Loucy (cell line): Measurements from ENCODE around the gene THBD.

Experiments
- H2AFZ ChIP-seq: fragments of 200-600 bp; sonication (generic); 2 replicates; pipeline ENCODE4 v1.6.0; 2016; ENCODE audit warnings: antibody characterized with exemption, mild to moderate bottlenecking, low read length, moderate library complexity
- H3F3A ChIP-seq: fragments of 200-600 bp; 2 replicates; pipeline ENCODE4 v1.6.0; 2016; ENCODE audit warnings: antibody characterized with exemption, low read depth, mild to moderate bottlenecking
- H3K27me3 ChIP-seq: fragments of 200-600 bp; sonication (generic); 2 replicates; pipeline ENCODE4 v1.6.1; 2014; ENCODE audit warnings: low read length, mild to moderate bottlenecking; ENCODE audit not compliant: insufficient read depth, poor library complexity, severe bottlenecking
- H3K36me3 ChIP-seq: fragments of 200-600 bp; sonication (generic); 2 replicates; pipeline ENCODE4 v1.6.1; 2016; ENCODE audit warnings: low read length; ENCODE audit not compliant: insufficient read depth
- H3K4me1 ChIP-seq: fragments of 200-600 bp; sonication (generic); 2 replicates; pipeline ENCODE4 v1.5.1; 2014; ENCODE audit warnings: low read length, mild to moderate bottlenecking; ENCODE audit not compliant: insufficient read depth, poor library complexity, severe bottlenecking
- H3K4me2 ChIP-seq: fragments of 200-600 bp; sonication (generic); 2 replicates; pipeline ENCODE4 v1.6.0; 2014; ENCODE audit warnings: antibody characterized with exemption, low read length, low read depth, mild to moderate bottlenecking; ENCODE audit not compliant: poor library complexity, severe bottlenecking
- H3K4me3 ChIP-seq: fragments of 200-600 bp; sonication (generic); 2 replicates; pipeline ENCODE4 v1.5.1; 2014; ENCODE audit warnings: low read length, mild to moderate bottlenecking, mixed read lengths; ENCODE audit not compliant: poor library complexity, severe bottlenecking
- H3K79me2 ChIP-seq: fragments of 200-600 bp; sonication (generic); 2 replicates; pipeline ENCODE4 v1.6.1; 2014; ENCODE audit warnings: low read length; ENCODE audit not compliant: insufficient read depth
- H3K9ac ChIP-seq: fragments of 200-600 bp; sonication (generic); 2 replicates; pipeline ENCODE4 v1.6.0; 2014; ENCODE audit warnings: mild to moderate bottlenecking, low read depth, low read length, moderate library complexity; ENCODE audit not compliant: poor library complexity, severe bottlenecking
- H3K9me2 ChIP-seq: fragments of 200-600 bp; sonication (generic); replicated peaks from 2 replicates; pipeline ENCODE4 v1.6.1; 2016; ENCODE audit warnings: low read depth, low read length, mixed read lengths
- H3K9me3 ChIP-seq: fragments of 200-600 bp; sonication (generic); 2 replicates; pipeline ENCODE4 v1.6.1; 2014; ENCODE audit warnings: mild to moderate bottlenecking, antibody characterized with exemption, low read length, low read depth; ENCODE audit not compliant: insufficient read depth
- H4K20me1 ChIP-seq: fragments of 200-600 bp; sonication (generic); 2 replicates; pipeline ENCODE4 v1.6.0; 2014; ENCODE audit warnings: antibody characterized with exemption, low read length, mild to moderate bottlenecking; ENCODE audit not compliant: insufficient read depth, poor library complexity, severe bottlenecking
- EZH2phosphoT487 ChIP-seq: fragments of 200-600 bp; IDR thresholded peaks from 2 replicates; pipeline ENCODE4 v1.6.1; 2018; ENCODE audit warnings: antibody characterized with exemption, mild to moderate bottlenecking, moderate library complexity, borderline replicate concordance
- TF ChIP-seq, protein P1 (sequence below): fragments of 200-600 bp; sonication (generic); conservative IDR thresholded peaks from 2 replicates; pipeline ENCODE4 v1.5.1; 2014; ENCODE audit warnings: mild to moderate bottlenecking, antibody characterized with exemption, low read length

The THBD gene

GRCh38 chr20:22998476-22998875, 51.0 kb downstream of the THBD start:
- TF ChIP-seq EZH2phosphoT487: no peak
- TF ChIP-seq, protein P1, sequence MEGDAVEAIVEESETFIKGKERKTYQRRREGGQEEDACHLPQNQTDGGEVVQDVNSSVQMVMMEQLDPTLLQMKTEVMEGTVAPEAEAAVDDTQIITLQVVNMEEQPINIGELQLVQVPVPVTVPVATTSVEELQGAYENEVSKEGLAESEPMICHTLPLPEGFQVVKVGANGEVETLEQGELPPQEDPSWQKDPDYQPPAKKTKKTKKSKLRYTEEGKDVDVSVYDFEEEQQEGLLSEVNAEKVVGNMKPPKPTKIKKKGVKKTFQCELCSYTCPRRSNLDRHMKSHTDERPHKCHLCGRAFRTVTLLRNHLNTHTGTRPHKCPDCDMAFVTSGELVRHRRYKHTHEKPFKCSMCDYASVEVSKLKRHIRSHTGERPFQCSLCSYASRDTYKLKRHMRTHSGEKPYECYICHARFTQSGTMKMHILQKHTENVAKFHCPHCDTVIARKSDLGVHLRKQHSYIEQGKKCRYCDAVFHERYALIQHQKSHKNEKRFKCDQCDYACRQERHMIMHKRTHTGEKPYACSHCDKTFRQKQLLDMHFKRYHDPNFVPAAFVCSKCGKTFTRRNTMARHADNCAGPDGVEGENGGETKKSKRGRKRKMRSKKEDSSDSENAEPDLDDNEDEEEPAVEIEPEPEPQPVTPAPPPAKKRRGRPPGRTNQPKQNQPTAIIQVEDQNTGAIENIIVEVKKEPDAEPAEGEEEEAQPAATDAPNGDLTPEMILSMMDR: no peak
- Histone ChIP-seq H3K9me2 (no peaks in the 10 kb centered on the region), H3K36me3 (no peaks in the 10 kb centered on the region), H3F3A (no peaks in the 10 kb centered on the region), H3K79me2 (no peaks in the 10 kb centered on the region), H3K4me2 (no peak overlapping the region), H4K20me1 (no peaks in the 10 kb centered on the region), H3K4me1 (no peaks in the 10 kb centered on the region), H3K9ac (no peak overlapping the region), H3K4me3 (no peak overlapping the region), H3K27me3 (no peaks in the 10 kb centered on the region), H2AFZ (no peak overlapping the region), H3K9me3 (no peaks in the 10 kb centered on the region)

DNA sequence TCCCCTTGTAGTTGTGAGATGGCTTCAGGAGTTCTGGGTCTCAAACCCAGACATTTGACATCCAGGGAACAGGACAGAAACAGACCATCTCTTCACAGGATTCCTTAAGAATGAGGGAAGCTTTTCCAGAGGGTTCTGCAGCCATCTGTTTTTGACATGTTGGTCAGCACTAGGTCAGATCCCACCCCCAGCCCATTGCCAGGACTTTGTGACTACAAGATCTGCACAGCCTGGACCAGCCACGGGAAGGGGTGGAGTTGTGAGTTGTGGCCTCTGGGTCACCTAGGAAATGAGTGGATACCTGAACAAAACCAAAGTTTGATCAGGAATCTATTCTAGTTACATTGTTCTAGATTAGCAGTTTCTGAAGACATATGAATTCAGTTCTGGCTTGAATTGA, 53.5 kb downstream of the THBD start:
- no peak overlapping the region for H3K9ac ChIP-seq

More for the DNA sequence above, 53.5 kb downstream of the THBD start:
- Histone ChIP-seq H2AFZ (no peak overlapping the region), H3K27me3 (no peaks in the 10 kb centered on the region), H3K4me3 (no peak overlapping the region), H3K4me2 (no peak overlapping the region), H3K36me3 (no peaks in the 10 kb centered on the region), H3K9me3 (no peaks in the 10 kb centered on the region), H3K9me2 (no peaks in the 10 kb centered on the region), H3K4me1 (no peaks in the 10 kb centered on the region), H3F3A (no peaks in the 10 kb centered on the region), H3K79me2 (no peaks in the 10 kb centered on the region), H4K20me1 (no peaks in the 10 kb centered on the region)
- TF ChIP-seq EZH2phosphoT487: no peak
- TF ChIP-seq, protein P1: no peak
